SK-N-MC (cell line): ENCODE measurements around the gene ZER1.
"Not testable (repeated sequence)": the region's sequence is repeated elsewhere in the genome, so short reads cannot be mapped to it uniquely, and the experiment has no call there.

Experiments used
- DNase-seq: peaks from one replicate; pipeline ENCODE4 v3.0.0-alpha.2; 2011; ENCODE audit warnings: low read depth, low spot score
- H3K27ac ChIP-seq: fragments of 200-600 bp; sonication (generic); 2 replicates; pipeline ENCODE4 v1.5.1; 2016; ENCODE audit warnings: mixed run types
- H3K36me3 ChIP-seq: fragments of 200-600 bp; sonication (generic); 2 replicates; pipeline ENCODE4 v1.6.1; 2017; ENCODE audit warnings: antibody characterized with exemption, low read length, mixed read lengths; ENCODE audit not compliant: insufficient read depth
- H3K4me3 ChIP-seq: fragments of 200-600 bp; sonication (generic); 2 replicates; pipeline ENCODE4 v1.5.1; 2016
- H3K9ac ChIP-seq: fragments of 200-600 bp; sonication (generic); 2 replicates; pipeline ENCODE4 v1.8.0; 2017; ENCODE audit warnings: mixed run types, mixed read lengths; ENCODE audit not compliant: insufficient read length
- H3K9me3 ChIP-seq: fragments of 200-600 bp; sonication (generic); 2 replicates; pipeline ENCODE4 v1.6.1; 2017; ENCODE audit warnings: low read depth, mild to moderate bottlenecking, antibody characterized with exemption, low read length, moderate library complexity, mixed read lengths
- EZH2 ChIP-seq: fragments of 200-600 bp; sonication (generic); IDR thresholded peaks from one replicate; pipeline ENCODE4 v1.6.1; 2017; ENCODE audit warnings: antibody characterized with exemption
- FOXP2 ChIP-seq: optimal IDR thresholded peaks from 2 replicates; pipeline ENCODE3; 2011; ENCODE audit warnings: mild to moderate bottlenecking, moderate library complexity; ENCODE audit not compliant: insufficient read depth; ENCODE audit errors: extremely low read length, control extremely low read depth
- POLR2AphosphoS5 ChIP-seq: IDR thresholded peaks from 2 replicates; pipeline ENCODE4 v1.6.1; 2012; ENCODE audit warnings: mild to moderate bottlenecking, low read depth, low read length, borderline replicate concordance

The ZER1 gene

DNA sequence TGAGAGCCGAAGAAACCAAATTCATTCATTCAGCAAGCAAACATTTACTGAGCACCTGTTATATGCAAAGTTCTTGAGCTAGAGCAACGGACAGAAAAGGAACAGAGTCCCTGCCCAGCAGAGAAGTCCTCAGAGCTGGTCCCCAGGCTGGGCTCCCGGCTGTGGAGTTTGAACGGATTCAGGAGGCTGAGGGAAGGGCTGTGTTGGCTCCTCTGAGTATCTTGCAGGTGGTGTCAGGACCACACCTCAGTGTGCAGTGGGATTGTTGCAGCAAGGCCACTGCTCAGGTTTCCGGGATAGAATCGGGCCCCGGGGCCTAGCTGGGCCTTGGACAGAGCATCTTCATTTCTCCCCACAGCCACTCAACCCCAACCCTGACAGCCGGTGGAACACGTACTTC, 20.4 kb upstream of the ZER1 start:
- peaks cover 21% of the 10 kb centered on the region; the same call in 1 of the 2 replicates for H3K36me3 ChIP-seq
- no peak for DNase-seq
- TF ChIP-seq FOXP2 (no peak), EZH2 (no peak), POLR2AphosphoS5 (no peak)
- no peak overlapping the region for H3K9ac ChIP-seq
- no peak overlapping the region for H3K27ac ChIP-seq
- no peak overlapping the region for H3K4me3 ChIP-seq
- H3K9me3 ChIP-seq, result no peaks in the 10 kb centered on the region

DNA sequence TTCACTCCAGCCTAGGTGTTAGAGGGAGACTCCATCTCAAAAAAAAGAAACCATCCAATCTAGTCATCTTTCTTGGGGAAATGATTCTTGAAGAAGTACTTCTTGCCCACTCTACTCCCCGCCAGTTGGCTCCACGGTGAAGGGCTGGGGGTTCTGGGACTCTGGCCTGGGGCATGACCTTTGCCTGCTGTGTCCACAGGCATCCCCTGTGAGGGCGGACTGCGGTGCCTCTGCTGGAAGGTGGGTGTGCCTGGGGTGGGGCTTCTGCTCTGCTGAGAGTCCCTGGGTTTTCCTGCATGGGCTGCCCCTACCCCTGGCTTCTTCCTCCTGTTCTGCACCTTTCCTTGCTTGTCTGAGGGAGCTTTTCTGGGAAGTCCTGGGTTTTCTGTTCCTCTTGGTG, 18.8 kb upstream of the ZER1 start:
- H3K4me3 ChIP-seq, result no peak overlapping the region
- peaks cover 15% of the 10 kb centered on the region; the same call in 1 of the 2 replicates for H3K36me3 ChIP-seq
- DNase-seq, result no peak
- H3K27ac ChIP-seq, result no peak overlapping the region
- H3K9ac ChIP-seq, result no peak overlapping the region
- TF ChIP-seq EZH2, result no peak
- no peak for TF ChIP-seq POLR2AphosphoS5
- TF ChIP-seq FOXP2, result no peak
- H3K9me3 ChIP-seq, result no peaks in the 10 kb centered on the region

DNA sequence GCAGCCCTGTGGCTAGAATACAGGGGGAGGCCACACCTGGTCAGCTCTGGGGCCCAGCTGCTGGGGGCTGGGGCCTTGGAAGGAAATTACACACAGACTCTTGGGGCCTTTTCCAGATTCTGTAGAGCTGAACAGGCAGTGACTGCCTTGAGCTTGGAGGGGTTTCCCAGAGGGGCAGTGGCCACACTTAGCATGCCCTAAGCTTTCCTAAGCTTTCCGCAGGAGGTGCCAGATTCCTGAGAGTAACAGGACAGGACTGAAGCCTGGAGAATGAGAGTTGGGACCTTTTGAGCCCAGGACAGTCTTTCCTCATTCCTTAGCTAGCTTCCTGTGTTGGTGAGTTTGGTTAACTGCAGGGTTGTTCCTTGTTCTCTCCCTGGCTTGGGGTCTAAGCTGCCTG, 16.7 kb upstream of the ZER1 start:
- Histone ChIP-seq H3K4me3 (peak overlapping the region; percentile 97), H3K9ac (no peak overlapping the region), H3K27ac (no peak overlapping the region)

DNA sequence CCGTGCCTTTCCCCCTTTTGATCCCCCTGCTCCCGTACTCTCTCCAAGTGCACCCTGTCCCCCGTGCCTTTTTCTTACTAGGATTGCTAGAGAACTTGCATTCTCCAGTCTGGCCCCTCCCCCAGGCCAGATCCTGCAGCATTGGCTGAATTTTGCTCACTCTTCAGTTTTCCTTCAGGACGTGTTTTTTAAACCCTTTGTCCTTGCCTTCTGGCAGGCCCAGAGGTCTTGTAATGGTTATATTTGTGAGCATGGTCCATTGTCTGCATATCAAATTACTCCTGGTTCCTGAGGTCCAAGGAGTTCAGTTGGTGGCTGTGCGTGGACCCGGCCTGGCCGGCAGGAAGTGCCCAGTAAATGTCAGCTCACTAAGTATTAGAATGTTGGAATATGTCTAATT, 15.9 kb upstream of the ZER1 start:
- peak overlapping the region; percentile 29; the same call in 1 of the 2 replicates for H3K27ac ChIP-seq
- H3K9me3 ChIP-seq, result no peaks in the 10 kb centered on the region
- H3K4me3 ChIP-seq, result peak overlapping the region; percentile 97
- peak overlapping the region; percentile 87 for H3K9ac ChIP-seq
- H3K36me3 ChIP-seq, result peaks cover 9% of the 10 kb centered on the region; the same call in 1 of the 2 replicates
- no peak for DNase-seq
- TF ChIP-seq EZH2 (no peak), FOXP2 (no peak), POLR2AphosphoS5 (no peak)

More for the DNA sequence above, 16.7 kb upstream of the ZER1 start:
- DNase-seq, result no peak
- Histone ChIP-seq H3K9me3 (no peaks in the 10 kb centered on the region), H3K36me3 (peaks cover 15% of the 10 kb centered on the region; the same call in 1 of the 2 replicates)
- no peak for TF ChIP-seq FOXP2
- no peak for TF ChIP-seq EZH2
- no peak for TF ChIP-seq POLR2AphosphoS5

DNA sequence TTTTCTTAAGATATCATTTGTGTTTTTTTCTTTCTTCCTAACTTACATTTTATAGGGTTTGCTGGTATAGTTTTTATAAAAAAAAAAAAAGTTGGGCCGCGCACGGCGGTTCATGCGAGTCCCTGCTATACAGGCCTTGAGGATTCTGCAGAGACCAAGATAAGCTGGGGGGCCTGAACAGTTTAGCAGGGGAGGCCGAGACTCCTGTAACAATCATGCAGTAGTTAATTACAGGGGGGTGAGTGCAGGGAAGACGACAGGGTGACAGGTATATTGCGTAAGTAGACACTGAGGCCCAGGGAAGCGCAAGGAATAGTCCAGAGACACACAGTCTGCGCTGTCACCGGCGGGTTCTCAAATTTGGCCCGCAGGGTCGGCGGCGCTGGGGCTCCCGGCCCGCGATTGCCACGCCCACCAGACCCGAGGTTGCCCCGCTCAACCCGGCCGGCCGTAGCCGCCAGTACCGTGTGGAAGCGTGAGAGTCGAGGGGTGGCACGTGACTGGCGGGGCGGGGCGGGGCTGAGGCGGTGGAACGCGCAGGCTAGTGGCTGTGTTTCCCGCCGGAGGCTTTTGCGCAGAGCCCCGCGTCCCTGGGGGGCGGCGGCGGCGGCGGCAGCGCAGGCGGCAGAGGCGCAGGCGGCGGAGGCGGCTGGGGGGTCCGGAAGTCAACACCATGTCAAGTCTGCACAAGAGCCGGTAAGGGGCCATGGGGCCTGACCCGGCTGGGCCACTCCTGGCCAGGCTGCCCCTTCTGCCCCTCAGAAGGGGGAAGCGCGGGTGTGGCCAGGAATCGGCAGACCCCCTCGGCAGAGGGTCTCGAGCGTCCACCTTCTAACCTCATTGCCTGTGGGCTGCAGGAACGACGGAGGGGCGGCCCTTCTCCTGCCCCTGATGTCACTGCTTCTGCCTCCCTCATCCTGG, 15.2 kb upstream of the ZER1 start, which contains the start of gene TBC1D13:
Gene TBC1D13 (plus strand): TSS at position 573 of the 921 bp plus-strand sequence. CDS start 101 bp downstream, at position 674.
- H3K4me3 ChIP-seq, result peak within 1 kb of the TSS; percentile 97
- H3K9ac ChIP-seq, result peak within 1 kb of the TSS; percentile 87
- H3K27ac ChIP-seq, result peak within 1 kb of the TSS; percentile 65; the same call in 1 of the 2 replicates
- no peaks in the 10 kb centered on the region for H3K9me3 ChIP-seq
- TF ChIP-seq FOXP2 (no peak), EZH2 (no peak), POLR2AphosphoS5 (peak; percentile 67; the same call in 1 of the 2 replicates)
- peaks cover 1% of the 10 kb centered on the region; the same call in 1 of the 2 replicates for H3K36me3 ChIP-seq
- DNase-seq, result no peak

DNA sequence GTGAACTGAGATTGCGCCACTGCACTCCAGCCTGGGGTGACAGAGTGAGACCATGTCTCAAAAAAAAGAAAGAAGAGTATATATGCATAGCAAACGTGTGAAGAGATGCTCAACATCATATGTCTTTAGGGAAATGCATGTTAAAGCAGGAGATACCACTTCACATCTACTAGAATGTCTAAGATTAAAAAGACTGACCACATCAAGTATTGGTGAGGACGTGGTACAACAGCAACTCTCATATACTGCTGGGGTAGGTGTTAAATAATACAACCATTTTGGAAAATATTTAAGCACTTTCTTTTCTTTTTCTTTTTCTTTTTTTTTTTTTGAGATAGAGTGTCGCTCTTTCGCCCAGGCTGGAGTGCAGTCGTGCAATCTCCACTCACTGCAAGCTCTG, 13.7 kb upstream of the ZER1 start:
- no peak for DNase-seq
- TF ChIP-seq POLR2AphosphoS5, result no peak
- Histone ChIP-seq H3K4me3 (no peak overlapping the region), H3K9me3 (no peaks in the 10 kb centered on the region), H3K27ac (no peak overlapping the region), H3K36me3 (no peaks in the 10 kb centered on the region; the same call in 1 of the 2 replicates), H3K9ac (no peak overlapping the region)

DNA sequence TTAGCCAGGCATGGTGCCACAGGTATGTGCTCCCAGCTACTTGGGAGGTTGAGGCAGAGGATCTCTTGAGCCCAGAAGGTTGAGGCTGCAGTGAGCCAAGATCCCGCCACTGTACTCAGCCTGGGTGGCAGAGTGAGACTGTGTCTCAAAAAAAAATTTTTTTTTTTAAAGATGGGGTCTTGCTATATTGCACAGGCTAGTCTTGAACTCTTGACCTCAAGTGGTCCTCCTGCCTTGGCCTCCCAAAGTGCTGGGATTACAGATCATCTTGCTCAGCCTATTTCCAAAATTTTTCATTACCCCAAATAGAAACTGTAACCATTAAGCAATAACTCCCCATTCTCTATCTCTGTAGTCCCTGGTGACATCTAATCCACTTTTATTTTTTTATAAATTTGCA, 10.9 kb upstream of the ZER1 start:
- no peak overlapping the region for H3K27ac ChIP-seq
- no peak overlapping the region for H3K4me3 ChIP-seq
- H3K9me3 ChIP-seq, result no peaks in the 10 kb centered on the region
- H3K36me3 ChIP-seq, result no peaks in the 10 kb centered on the region
- DNase-seq, result no peak
- TF ChIP-seq FOXP2 (no peak), EZH2 (no peak), POLR2AphosphoS5 (no peak)
- H3K9ac ChIP-seq, result no peak overlapping the region

DNA sequence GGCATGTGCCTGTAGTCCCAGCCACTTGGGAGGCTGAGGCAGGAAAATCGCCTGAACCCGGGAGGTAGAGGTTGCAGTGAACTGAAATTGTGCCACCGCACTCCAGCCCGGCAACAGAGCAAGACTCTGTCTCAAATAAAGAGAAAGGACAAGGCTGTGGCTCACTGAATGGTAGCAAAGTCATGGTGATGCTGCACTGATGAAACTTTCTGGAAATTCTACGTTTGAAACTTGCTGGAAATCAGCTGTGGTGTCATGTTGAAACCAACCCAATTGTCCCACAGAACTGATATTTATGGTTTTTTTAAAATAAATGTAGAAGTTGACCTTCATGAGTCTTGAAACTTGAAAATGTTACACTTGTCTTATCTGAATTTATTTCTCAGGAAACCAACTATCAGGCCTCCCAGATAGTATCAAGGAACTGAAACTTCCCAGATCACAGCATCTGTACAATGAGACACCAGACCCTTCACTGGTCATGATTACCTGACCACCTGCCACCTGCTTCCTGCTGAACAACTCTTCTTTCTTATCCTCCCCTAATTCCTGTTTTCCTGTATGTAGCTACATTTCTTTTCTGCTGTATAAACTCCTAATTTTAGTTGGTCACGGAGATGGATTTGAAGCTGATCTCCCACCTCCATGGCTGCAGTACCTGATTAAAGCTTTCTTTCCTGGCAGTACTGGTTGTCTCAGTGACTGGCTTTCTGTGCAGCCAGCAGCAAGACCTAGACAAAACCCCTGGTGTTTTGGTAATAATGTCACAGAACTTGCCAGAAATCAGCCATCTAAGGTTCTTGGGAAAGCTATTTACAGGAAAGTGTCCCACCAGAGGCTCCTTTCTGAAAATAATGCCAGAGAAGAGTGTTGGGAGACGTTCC, 9.7 kb upstream of the ZER1 start:
- Histone ChIP-seq H3K9ac (no peak overlapping the region), H3K4me3 (no peak overlapping the region), H3K9me3 (no peaks in the 10 kb centered on the region), H3K27ac (peak overlapping the region; percentile 32; the same call in 1 of the 2 replicates), H3K36me3 (no peaks in the 10 kb centered on the region)
- no peak for DNase-seq
- TF ChIP-seq EZH2 (no peak), FOXP2 (no peak), POLR2AphosphoS5 (no peak)

DNA sequence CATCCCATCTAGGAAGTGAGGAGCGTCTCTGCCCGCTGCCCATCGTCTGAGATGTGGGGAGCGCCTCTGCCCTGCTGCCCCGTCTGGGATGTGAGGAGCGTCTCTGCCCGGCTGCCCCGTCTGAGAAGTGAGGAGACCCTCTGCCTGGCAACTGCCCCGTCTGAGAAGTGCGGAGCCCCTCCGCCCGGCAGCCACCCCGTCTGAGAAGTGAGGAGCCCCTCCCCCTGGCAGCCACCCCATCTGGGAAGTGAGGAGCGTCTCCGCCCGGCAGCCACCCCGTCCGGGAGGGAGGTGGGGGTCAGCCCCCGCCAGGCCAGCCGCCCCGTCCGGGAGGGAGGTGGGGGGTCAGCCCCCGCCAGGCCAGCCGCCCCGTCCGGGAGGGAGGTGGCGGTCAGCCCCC, 8.4 kb upstream of the ZER1 start:
- H3K9ac ChIP-seq, H3K4me3 ChIP-seq, H3K27ac ChIP-seq, DNase-seq, H3K36me3 ChIP-seq, H3K9me3 ChIP-seq: not testable (repeated sequence)
